ENCODE data around the gene RNF43. TPM values are rescaled to one million over a fixed set of nuclear protein-coding genes. Genes with fewer than 3 reads are reported as not detected.

RNF43 gene
- total and polyA plus RNA-seq, 2 of the 13 experiments (the other 11 are each of a cell fraction or from before 2014, with no cell fraction given) = 31.0 to 53.4 TPM

- TF ChIP-seq ZMAT5 (CRISPR knock-in tag; IDR thresholded peaks at IDR 0.05; ENCODE audit: borderline replicate concordance, low read depth) (no peak), IKZF5 (CRISPR knock-in tag; IDR thresholded peaks at IDR 0.05) (no peak), MYNN (CRISPR knock-in tag; IDR thresholded peaks at IDR 0.05; ENCODE audit: low read depth) (no peak), CENPBD1 (CRISPR knock-in tag; IDR thresholded peaks at IDR 0.05; ENCODE audit: borderline replicate concordance, low read depth) (no peak), ZNF484 (CRISPR knock-in tag; IDR thresholded peaks at IDR 0.05; ENCODE audit: borderline replicate concordance, low read depth) (no peak), ZKSCAN8 (CRISPR knock-in tag; IDR thresholded peaks at IDR 0.05; ENCODE audit: borderline replicate concordance) (peak; percentile 80), ZNF354B (CRISPR knock-in tag; IDR thresholded peaks at IDR 0.05) (no peak), MBD4 (IDR thresholded peaks at IDR 0.05; ENCODE audit: borderline replicate concordance, low read length) (peak; percentile 80; the same call in 1 of the 2 replicates), AGO1 (IDR thresholded peaks at IDR 0.05; ENCODE audit: low read depth, low read length, poor library complexity, severe bottlenecking) (no peak), ZBTB26 (CRISPR knock-in tag; IDR thresholded peaks at IDR 0.05; ENCODE audit: borderline replicate concordance) (peak; percentile 93), RNF219 (CRISPR knock-in tag; IDR thresholded peaks at IDR 0.05) (no peak), MAFG (CRISPR knock-in tag; IDR thresholded peaks at IDR 0.05) (no peak), SRSF9 (IDR thresholded peaks at IDR 0.05; ENCODE audit: borderline replicate concordance, insufficient read depth, low read depth, low read length, poor library complexity, severe bottlenecking) (no peak), MXD3 (CRISPR knock-in tag; IDR thresholded peaks at IDR 0.05) (no peak), CHD2 (IDR thresholded peaks at IDR 0.05; ENCODE audit: low read depth, low read length) (no peak), RARA (CRISPR knock-in tag; IDR thresholded peaks at IDR 0.05) (peak; percentile 67), ZNF251 (CRISPR knock-in tag; IDR thresholded peaks at IDR 0.05) (no peak), PHF21A (CRISPR knock-in tag; IDR thresholded peaks at IDR 0.05) (no peak), FOXP1 (IDR thresholded peaks at IDR 0.05) (no peak), FOXP1 (CRISPR knock-in tag; IDR thresholded peaks at IDR 0.05) (peak; percentile 88), JUND (CRISPR knock-in tag; IDR thresholded peaks at IDR 0.05) (no peak), ARNT2 (CRISPR knock-in tag; IDR thresholded peaks at IDR 0.05; ENCODE audit: low read depth) (no peak), THYN1 (CRISPR knock-in tag; IDR thresholded peaks at IDR 0.05; ENCODE audit: borderline replicate concordance, low read depth) (no peak), RORA (CRISPR knock-in tag; IDR thresholded peaks at IDR 0.05) (no peak), SUZ12 (IDR thresholded peaks at IDR 0.05; ENCODE audit: low read depth, low read length) (no peak), GTF2F1 (IDR thresholded peaks at IDR 0.05; ENCODE audit: low read length) (no peak)
These were observed 4.3 kb downstream of the RNF43 start (continued) for GRCh38 chr17:58412961-58413586.
